Activated T-helper 17 cell treated with anti-CD3 and anti-CD28 coated beads, Interleukin-2, amount 50 U/mL, for 72 hours (primary cell): ENCODE results near the gene TMED8. TPM values are rescaled to one million over a fixed set of nuclear protein-coding genes. Genes with fewer than 3 reads are reported as not detected.
A peak's percentile ranks its signal among the peaks of the same experiment; 100 is the strongest.
"Not testable (repeated sequence)": the region's sequence is repeated elsewhere in the genome, so short reads cannot be mapped to it uniquely, and the experiment has no call there.

Experiments
- ATAC-seq: fragments of 150-1000 bp; cut with Tn5 transposase; replicated peaks from 2 replicates; pipeline ENCODE4 v1.10.0; 2021; ENCODE audit warnings: mild to moderate bottlenecking, moderate library complexity
- H3K27ac Mint-ChIP-seq: one replicate; pipeline ENCODE4 v1.8.0; 2022; ENCODE audit warnings: mixed read lengths
- H3K27me3 Mint-ChIP-seq: one replicate; pipeline ENCODE4 v1.8.0; 2022; ENCODE audit warnings: mixed read lengths
- H3K36me3 Mint-ChIP-seq: one replicate; pipeline ENCODE4 v1.8.0; 2022; ENCODE audit warnings: low read depth, mild to moderate bottlenecking, mixed read lengths
- H3K4me1 Mint-ChIP-seq: one replicate; pipeline ENCODE4 v1.8.0; 2022; ENCODE audit warnings: mixed read lengths
- H3K4me3 Mint-ChIP-seq: one replicate; pipeline ENCODE4 v1.8.0; 2022; ENCODE audit warnings: mild to moderate bottlenecking, mixed read lengths
- H3K9me3 Mint-ChIP-seq: one replicate; pipeline ENCODE4 v1.8.0; 2022; ENCODE audit warnings: mixed read lengths
- total RNA-seq, 2 donors: library from RNA; stranded (reverse); gene quantifications; one replicate each; pipeline ENCODE4 v1.2.3, GENCODE V29; 2022

The TMED8 gene
- 10 to 100 TPM; 33.2 to 45.1 TPM for total RNA-seq

GRCh38 chr14:77376771-77377501 is at the start of gene TMED8, which contains the start of gene SAMD15:
TSS of gene TMED8 (minus strand) at chr14:77377094. CDS start at chr14:77377053, 41 bp downstream.
TSS of gene SAMD15 (plus strand) at chr14:77377379. CDS start at chr14:77377419, 40 bp downstream.
- no peaks in the 10 kb centered on the region for H3K9me3 Mint-ChIP-seq
- peaks cover 27% of the 10 kb centered on the region for H3K4me1 Mint-ChIP-seq
- H3K36me3 Mint-ChIP-seq, result peaks cover 20% of the 10 kb centered on the region
- H3K27me3 Mint-ChIP-seq, result no peaks in the 10 kb centered on the region
- ATAC-seq, result peak; percentile 85
- H3K27ac Mint-ChIP-seq, result no peak within 1 kb of the TSS
- no peak within 1 kb of the TSS for H3K4me3 Mint-ChIP-seq

- no peak overlapping the region for H3K4me3 Mint-ChIP-seq
- no peaks in the 10 kb centered on the region for H3K4me1 Mint-ChIP-seq
- peaks cover 98% of the 10 kb centered on the region for H3K36me3 Mint-ChIP-seq
- no peak overlapping the region for H3K27ac Mint-ChIP-seq
- ATAC-seq, result no peak
- no peaks in the 10 kb centered on the region for H3K27me3 Mint-ChIP-seq
- peaks cover 5% of the 10 kb centered on the region for H3K9me3 Mint-ChIP-seq
Observed at GRCh38 chr14:77426396-77426795, 49.5 kb upstream of the TMED8 start.

GRCh38 chr14:77424862-77425261 is 48.0 kb upstream of the TMED8 start:
- ATAC-seq, result no peak
- peaks cover 9% of the 10 kb centered on the region for H3K9me3 Mint-ChIP-seq
- H3K36me3 Mint-ChIP-seq, result peaks cover 88% of the 10 kb centered on the region
- H3K27ac Mint-ChIP-seq, result no peak overlapping the region
- no peak overlapping the region for H3K4me3 Mint-ChIP-seq
- H3K27me3 Mint-ChIP-seq, result no peaks in the 10 kb centered on the region
- H3K4me1 Mint-ChIP-seq, result no peaks in the 10 kb centered on the region

GRCh38 chr14:77423423-77423822 is 46.5 kb upstream of the TMED8 start, which contains the start of gene NOXRED1:
TSS of gene NOXRED1 (minus strand) at chr14:77423523. CDS start at chr14:77422889, 634 bp downstream.
- Mint-ChIP-seq H3K4me1 (no peaks in the 10 kb centered on the region), H3K36me3 (peaks cover 78% of the 10 kb centered on the region), H3K9me3 (peaks cover 12% of the 10 kb centered on the region), H3K4me3 (no peak within 1 kb of the TSS), H3K27me3 (no peaks in the 10 kb centered on the region), H3K27ac (no peak within 1 kb of the TSS)
- no peak for ATAC-seq

GRCh38 chr14:77421201-77421600 is 44.3 kb upstream of the TMED8 start:
- ATAC-seq, result no peak
- no peak overlapping the region for H3K4me3 Mint-ChIP-seq
- H3K9me3 Mint-ChIP-seq, result peaks cover 12% of the 10 kb centered on the region
- H3K4me1 Mint-ChIP-seq, result no peaks in the 10 kb centered on the region
- H3K27ac Mint-ChIP-seq, result no peak overlapping the region
- H3K27me3 Mint-ChIP-seq, result no peaks in the 10 kb centered on the region
- peaks cover 56% of the 10 kb centered on the region for H3K36me3 Mint-ChIP-seq

DNA sequence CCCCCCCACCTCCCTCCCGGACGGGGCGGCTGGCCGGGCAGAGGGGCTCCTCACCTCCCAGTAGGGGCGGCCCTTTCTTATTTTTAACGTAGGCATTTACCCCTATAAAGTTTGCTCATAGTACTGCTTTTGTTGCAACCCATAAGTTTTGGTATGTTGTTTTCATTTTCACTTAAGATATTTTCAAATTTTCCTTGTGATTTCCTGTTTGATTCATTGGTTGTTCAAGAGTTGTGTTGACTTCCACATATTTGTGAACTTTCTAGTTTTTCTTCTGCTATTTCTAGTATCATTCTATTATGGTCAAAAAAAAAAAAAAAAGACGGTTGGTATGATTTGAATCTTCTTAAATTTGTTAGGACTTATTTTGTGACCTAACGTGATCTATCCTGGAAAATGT is 39.9 kb upstream of the TMED8 start:
- no peak overlapping the region for H3K4me3 Mint-ChIP-seq
- no peak overlapping the region for H3K27ac Mint-ChIP-seq
- H3K27me3 Mint-ChIP-seq, result no peaks in the 10 kb centered on the region
- H3K4me1 Mint-ChIP-seq, result no peaks in the 10 kb centered on the region
- no peak for ATAC-seq
- peaks cover 7% of the 10 kb centered on the region for H3K9me3 Mint-ChIP-seq
- peaks cover 13% of the 10 kb centered on the region for H3K36me3 Mint-ChIP-seq

GRCh38 chr14:77416098-77416497 is 39.2 kb upstream of the TMED8 start:
- H3K9me3 Mint-ChIP-seq, H3K4me3 Mint-ChIP-seq, H3K4me1 Mint-ChIP-seq, H3K27me3 Mint-ChIP-seq, H3K27ac Mint-ChIP-seq, ATAC-seq, H3K36me3 Mint-ChIP-seq: not testable (repeated sequence)

GRCh38 chr14:77415403-77416030 is 38.6 kb upstream of the TMED8 start:
- not testable (repeated sequence) for H3K27ac Mint-ChIP-seq, H3K9me3 Mint-ChIP-seq, H3K4me1 Mint-ChIP-seq, ATAC-seq, H3K4me3 Mint-ChIP-seq, H3K36me3 Mint-ChIP-seq, H3K27me3 Mint-ChIP-seq

- H3K9me3 Mint-ChIP-seq, result no peaks in the 10 kb centered on the region
- no peak overlapping the region for H3K4me3 Mint-ChIP-seq
- no peak for ATAC-seq
- H3K27me3 Mint-ChIP-seq, result no peaks in the 10 kb centered on the region
- no peak overlapping the region for H3K27ac Mint-ChIP-seq
- H3K4me1 Mint-ChIP-seq, result peaks cover 11% of the 10 kb centered on the region
- no peaks in the 10 kb centered on the region for H3K36me3 Mint-ChIP-seq
Observed at GRCh38 chr14:77409131-77409533, 32.2 kb upstream of the TMED8 start.

- Mint-ChIP-seq H3K27me3 (no peaks in the 10 kb centered on the region), H3K4me3 (no peak overlapping the region), H3K4me1 (peaks cover 11% of the 10 kb centered on the region), H3K27ac (peak overlapping the region; percentile 8), H3K9me3 (no peaks in the 10 kb centered on the region), H3K36me3 (no peaks in the 10 kb centered on the region)
- ATAC-seq, result no peak
Observed at GRCh38 chr14:77407158-77407557, 30.3 kb upstream of the TMED8 start.

GRCh38 chr14:77406718-77407117 is 29.8 kb upstream of the TMED8 start:
- Mint-ChIP-seq H3K27ac (peak overlapping the region; percentile 8), H3K27me3 (no peaks in the 10 kb centered on the region), H3K9me3 (no peaks in the 10 kb centered on the region), H3K4me1 (peaks cover 11% of the 10 kb centered on the region), H3K36me3 (no peaks in the 10 kb centered on the region), H3K4me3 (no peak overlapping the region)
- peak; percentile 32 for ATAC-seq

GRCh38 chr14:77406086-77406485 is 29.2 kb upstream of the TMED8 start:
- no peak for ATAC-seq
- Mint-ChIP-seq H3K4me3 (no peak overlapping the region), H3K36me3 (no peaks in the 10 kb centered on the region), H3K27ac (no peak overlapping the region), H3K9me3 (no peaks in the 10 kb centered on the region), H3K4me1 (peaks cover 11% of the 10 kb centered on the region), H3K27me3 (no peaks in the 10 kb centered on the region)

DNA sequence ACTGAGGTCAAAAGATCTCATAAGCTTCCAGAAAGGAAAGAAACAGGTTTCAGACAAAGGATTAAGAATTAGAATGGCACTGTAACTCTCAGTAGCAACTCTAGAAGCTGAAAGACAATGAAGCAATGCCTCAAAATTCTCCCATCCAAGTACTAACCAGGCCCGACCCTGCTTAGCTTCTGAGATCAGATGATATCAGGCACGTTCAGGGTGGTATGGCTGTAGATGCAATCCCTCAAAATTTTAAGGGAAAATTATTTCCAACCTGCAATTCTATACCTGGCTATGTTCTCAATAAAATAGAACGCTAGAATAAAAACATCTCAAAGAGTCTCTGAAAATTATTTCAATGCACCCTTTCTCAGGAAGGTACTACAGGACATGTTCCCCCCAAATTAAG is 26.9 kb upstream of the TMED8 start:
- H3K27ac Mint-ChIP-seq, result no peak overlapping the region
- H3K36me3 Mint-ChIP-seq, result no peaks in the 10 kb centered on the region
- peaks cover 11% of the 10 kb centered on the region for H3K4me1 Mint-ChIP-seq
- no peak overlapping the region for H3K4me3 Mint-ChIP-seq
- no peaks in the 10 kb centered on the region for H3K9me3 Mint-ChIP-seq
- no peak for ATAC-seq
- H3K27me3 Mint-ChIP-seq, result no peaks in the 10 kb centered on the region

DNA sequence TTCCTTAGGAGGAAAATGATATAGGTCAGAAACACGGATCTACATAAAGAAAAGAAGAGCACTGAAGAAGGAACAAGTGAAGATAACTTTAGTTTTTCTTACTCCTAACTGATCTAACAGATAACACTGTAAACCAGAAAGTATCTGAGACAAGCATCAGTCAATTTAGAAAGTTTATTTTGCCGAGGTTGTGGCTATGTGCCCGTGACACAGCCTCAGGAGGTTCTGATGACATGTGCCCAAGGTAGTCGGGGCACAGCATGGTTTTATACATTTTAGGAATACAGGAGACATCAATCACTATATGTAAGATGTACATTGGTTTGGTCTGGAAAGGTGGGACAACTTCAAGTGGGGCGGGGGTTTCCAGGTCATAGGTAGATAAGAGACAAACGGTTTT is 23.3 kb upstream of the TMED8 start:
- Mint-ChIP-seq H3K9me3 (no peaks in the 10 kb centered on the region), H3K4me3 (no peak overlapping the region), H3K36me3 (no peaks in the 10 kb centered on the region), H3K27me3 (no peaks in the 10 kb centered on the region), H3K4me1 (no peaks in the 10 kb centered on the region), H3K27ac (no peak overlapping the region)
- no peak for ATAC-seq

DNA sequence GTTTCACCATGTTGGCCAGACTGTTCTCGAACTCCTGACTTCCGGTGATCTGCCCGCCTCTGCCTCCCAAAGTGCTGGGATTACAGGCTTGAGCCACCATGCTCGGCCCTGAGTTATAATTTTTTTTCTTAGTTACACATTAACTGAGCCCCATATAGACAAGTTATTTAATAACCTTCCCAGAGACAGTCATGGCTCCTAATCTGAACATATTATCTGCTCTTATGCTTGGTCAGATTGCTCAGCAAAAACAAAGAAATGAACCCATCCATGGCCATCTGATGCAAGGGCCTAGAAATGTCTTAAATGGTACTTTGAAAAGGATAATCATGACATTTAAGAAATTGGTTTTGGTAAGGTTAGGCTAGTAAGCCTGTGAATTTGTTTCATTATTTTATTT is 13.3 kb upstream of the TMED8 start:
- H3K9me3 Mint-ChIP-seq, result no peaks in the 10 kb centered on the region
- no peaks in the 10 kb centered on the region for H3K36me3 Mint-ChIP-seq
- H3K4me1 Mint-ChIP-seq, result no peaks in the 10 kb centered on the region
- H3K4me3 Mint-ChIP-seq, result no peak overlapping the region
- no peak overlapping the region for H3K27ac Mint-ChIP-seq
- no peak for ATAC-seq
- no peaks in the 10 kb centered on the region for H3K27me3 Mint-ChIP-seq
